IPS DF 6.9 (cell line): ENCODE data around the gene MANEAL.
A peak's percentile ranks its signal among the peaks of the same experiment; 100 is the strongest.

Source experiments
- DNase-seq: peaks from one replicate; pipeline ENCODE4 v3.0.0-alpha.2; 2013; ENCODE audit warnings: low read depth, low spot score
- H3K27ac ChIP-seq: one replicate; pipeline ENCODE4 v1.5.1; 2013; ENCODE audit warnings: low read length, control low read depth
- H3K27me3 ChIP-seq: 2 replicates; pipeline ENCODE4 v1.6.1; 2013; ENCODE audit warnings: mild to moderate bottlenecking, low read length; ENCODE audit not compliant: control insufficient read depth, insufficient read depth
- H3K36me3 ChIP-seq: 2 replicates; pipeline ENCODE4 v1.6.1; 2013; ENCODE audit warnings: low read length; ENCODE audit not compliant: control insufficient read depth, insufficient read depth
- H3K4me1 ChIP-seq: 2 replicates; pipeline ENCODE4 v1.6.1; 2013; ENCODE audit warnings: low read length; ENCODE audit not compliant: control insufficient read depth, insufficient read depth
- H3K4me3 ChIP-seq: 2 replicates; pipeline ENCODE4 v1.5.1; 2013; ENCODE audit warnings: mild to moderate bottlenecking, low read length
- H3K9me3 ChIP-seq: 2 replicates; pipeline ENCODE4 v1.6.1; 2013; ENCODE audit warnings: low read length, inconsistent platforms; ENCODE audit not compliant: control insufficient read depth, insufficient read depth
- WGBS: extraction: QIAGEN DNeasy Blood & Tissue Kit; methylation state at CpG from one replicate; pipeline ENCODE4 v1.1.7; 2013; ENCODE audit warnings: mixed read lengths, missing lambda C conversion rate; ENCODE audit not compliant: insufficient read length, insufficient coverage; 5-methylcytosine and 5-hydroxymethylcytosine counted together

Gene MANEAL, protein sequence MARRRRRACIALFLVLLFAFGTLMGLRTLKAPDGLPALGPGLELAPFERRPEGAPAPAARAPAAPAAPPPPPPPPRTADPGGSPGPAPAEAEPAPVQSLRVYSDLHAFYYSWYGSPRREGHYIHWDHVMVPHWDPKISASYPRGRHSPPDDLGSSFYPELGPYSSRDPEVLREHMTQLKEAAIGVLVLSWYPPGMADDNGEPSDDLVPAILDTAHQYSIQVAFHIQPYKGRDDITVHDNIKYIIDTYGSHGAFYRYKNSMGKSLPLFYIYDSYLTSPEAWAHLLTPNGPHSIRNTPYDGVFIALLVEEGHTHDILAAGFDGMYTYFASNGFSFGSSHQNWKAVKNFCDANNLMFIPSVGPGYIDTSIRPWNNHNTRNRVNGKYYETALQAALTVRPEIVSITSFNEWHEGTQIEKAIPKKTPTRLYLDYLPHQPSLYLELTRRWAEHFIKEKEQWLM

DNA sequence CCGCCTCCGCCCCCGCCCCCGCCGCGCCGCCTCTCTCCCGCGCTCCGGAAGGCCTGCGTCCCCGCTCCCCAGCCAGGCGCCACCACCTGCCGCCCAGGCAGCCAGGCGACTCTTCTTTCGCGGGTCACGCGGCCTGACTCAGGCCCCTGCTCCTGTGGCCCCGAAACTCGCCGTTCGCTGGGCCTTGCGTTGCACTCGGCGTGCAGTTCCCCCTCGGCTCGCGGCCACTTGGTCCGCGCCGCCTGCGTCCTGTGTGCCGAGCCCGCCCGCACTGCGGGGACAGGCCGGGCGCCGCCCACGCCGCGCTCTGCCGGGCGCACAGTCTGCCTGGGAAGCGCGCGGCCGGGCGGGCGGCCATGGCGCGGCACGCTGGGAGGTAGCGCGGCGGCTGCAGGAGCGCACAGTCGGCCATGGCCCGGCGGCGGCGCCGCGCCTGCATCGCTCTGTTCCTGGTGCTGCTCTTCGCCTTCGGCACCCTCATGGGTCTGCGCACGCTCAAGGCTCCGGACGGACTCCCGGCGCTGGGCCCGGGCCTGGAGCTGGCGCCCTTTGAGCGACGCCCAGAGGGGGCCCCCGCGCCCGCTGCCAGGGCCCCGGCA lies at the start of gene MANEAL:
Gene MANEAL (plus strand): TSS at position 75 of the 599 bp plus-strand sequence. CDS start 336 bp downstream, at position 411.
- no peak within 1 kb of the TSS for H3K27ac ChIP-seq
- no peaks in the 10 kb centered on the region for H3K36me3 ChIP-seq
- H3K9me3 ChIP-seq = no peaks in the 10 kb centered on the region
- peaks cover 14% of the 10 kb centered on the region; the same call in 1 of the 2 replicates for H3K27me3 ChIP-seq
- DNase-seq = no peak
- peak within 1 kb of the TSS; percentile 58; the same call in 1 of the 2 replicates for H3K4me3 ChIP-seq
- WGBS = no CpG with 5 or more reads among the region's 82 CpGs
- no peaks in the 10 kb centered on the region for H3K4me1 ChIP-seq

DNA sequence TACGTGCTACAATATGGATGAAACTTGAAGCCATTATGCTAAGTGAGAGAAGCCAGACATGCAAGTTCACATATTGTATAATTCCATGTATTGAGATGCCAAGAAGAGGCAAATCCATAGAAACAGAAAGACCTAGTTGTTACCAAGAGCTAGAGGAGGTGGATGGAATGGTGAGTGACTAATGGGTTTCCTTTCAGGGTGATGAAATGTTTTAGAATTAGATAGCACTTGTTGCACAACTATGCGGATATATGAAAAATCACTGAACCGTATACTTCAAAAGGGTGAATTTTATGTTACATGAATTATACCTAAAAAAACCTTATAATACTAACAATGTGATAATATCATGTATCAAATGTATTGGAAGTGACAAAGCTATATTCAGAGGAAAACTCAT lies 46.8 kb upstream of the MANEAL start:
- H3K4me1 ChIP-seq = no peaks in the 10 kb centered on the region
- no peak overlapping the region for H3K4me3 ChIP-seq
- no CpG with 5 or more reads among the region's 3 CpGs for WGBS
- DNase-seq = no peak
- H3K27me3 ChIP-seq = peaks cover 1% of the 10 kb centered on the region; the same call in 1 of the 2 replicates
- H3K27ac ChIP-seq = no peak overlapping the region
- no peaks in the 10 kb centered on the region for H3K36me3 ChIP-seq
- H3K9me3 ChIP-seq = no peaks in the 10 kb centered on the region

DNA sequence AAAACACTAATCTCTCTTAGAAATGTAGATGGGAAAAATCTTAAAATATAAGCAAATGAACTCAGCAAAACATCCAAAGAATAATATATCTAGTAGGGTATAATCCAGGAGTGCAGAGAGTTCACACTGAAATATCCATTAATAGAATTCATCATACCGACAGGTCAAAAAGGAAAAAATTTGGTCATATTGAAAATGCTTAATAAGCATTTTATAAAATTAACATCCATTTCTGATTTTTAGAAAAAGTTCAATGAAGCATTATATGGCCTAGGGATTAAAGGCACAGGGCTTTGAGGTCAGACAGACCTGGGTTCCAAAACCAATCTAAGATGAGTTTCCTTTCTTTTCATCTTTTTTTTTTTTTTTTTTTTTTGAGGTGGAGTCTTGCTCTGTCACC lies 45.1 kb upstream of the MANEAL start:
- peaks cover 11% of the 10 kb centered on the region for H3K27me3 ChIP-seq
- H3K4me3 ChIP-seq = no peak overlapping the region
- no peak for DNase-seq
- no peaks in the 10 kb centered on the region for H3K36me3 ChIP-seq
- no CpG with 5 or more reads among the region's 1 CpG for WGBS
- no peak overlapping the region for H3K27ac ChIP-seq
- no peaks in the 10 kb centered on the region for H3K9me3 ChIP-seq
- no peaks in the 10 kb centered on the region for H3K4me1 ChIP-seq

DNA sequence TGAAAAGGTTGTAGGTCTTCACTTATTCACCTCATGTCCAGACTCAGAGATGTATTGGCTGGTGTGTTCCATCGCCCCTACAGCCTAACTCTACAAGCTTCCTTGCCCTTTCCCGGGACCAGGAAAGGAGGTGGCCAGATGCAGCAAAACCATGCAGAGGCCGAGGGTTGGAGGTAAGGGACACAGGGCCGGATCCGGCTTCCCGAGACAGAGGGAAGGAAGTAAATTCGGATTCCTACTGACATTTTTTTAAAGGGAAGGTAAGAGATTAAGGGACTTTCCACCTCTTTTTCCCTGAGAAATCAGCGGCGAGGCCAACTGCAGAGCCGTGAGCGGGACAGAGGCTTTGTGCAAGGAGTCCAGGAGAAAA lies 41.4 kb upstream of the MANEAL start:
- no CpG with 5 or more reads among the region's 11 CpGs for whole genome bisulfite sequencing
- no peak overlapping the region for H3K27ac ChIP-seq
- DNase-seq = no peak
- no peaks in the 10 kb centered on the region for H3K9me3 ChIP-seq
- peak overlapping the region; percentile 3; the same call in 1 of the 2 replicates for H3K4me3 ChIP-seq
- H3K27me3 ChIP-seq = peaks cover 28% of the 10 kb centered on the region
- no peaks in the 10 kb centered on the region for H3K4me1 ChIP-seq
- H3K36me3 ChIP-seq = no peaks in the 10 kb centered on the region

DNA sequence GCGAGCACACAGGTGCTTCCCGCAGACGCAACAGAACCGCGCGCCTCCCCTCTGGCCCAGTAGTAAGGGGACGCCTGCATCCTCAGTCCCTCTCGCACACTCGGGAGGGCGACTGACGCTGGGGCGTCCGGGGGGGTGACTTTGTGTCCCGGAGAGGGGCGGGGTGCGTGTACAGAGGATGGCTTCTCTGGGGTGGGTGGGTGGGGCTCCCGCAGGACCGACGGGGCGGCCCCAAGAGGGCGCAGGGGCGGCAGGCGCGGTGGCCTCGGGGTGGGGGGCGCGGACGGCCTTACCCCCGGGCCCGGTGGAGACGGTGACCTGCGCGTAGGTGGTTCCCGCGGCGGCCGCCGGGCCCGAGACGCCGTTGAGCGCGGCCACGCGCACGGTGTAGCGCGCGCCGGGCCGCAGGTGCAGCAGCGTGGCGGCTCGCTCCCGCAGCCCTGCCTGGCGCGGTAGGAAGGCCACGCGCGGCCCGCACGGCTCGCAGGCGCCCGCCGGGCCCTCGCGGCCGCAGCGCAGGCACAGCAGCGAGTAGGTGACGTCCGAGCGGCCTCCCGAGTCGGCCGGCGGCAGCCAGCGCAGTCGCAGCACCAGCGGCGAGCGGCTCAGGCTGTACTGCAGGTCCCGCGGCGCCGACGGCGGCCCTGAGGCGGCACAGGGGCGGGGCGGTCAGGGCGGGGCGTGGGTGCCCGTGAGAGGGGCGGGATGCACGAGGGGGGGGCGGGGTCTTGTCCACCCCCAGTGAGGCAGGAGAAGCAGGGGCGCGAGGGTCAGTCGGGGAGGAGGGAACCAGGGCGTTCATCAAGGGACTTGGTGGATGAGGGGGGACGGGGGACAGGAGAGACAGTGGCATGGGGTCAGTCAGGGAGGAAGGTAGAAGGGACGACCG lies 40.8 kb upstream of the MANEAL start:
- Histone ChIP-seq H3K9me3 (no peaks in the 10 kb centered on the region), H3K4me3 (peak overlapping the region; percentile 50), H3K4me1 (no peaks in the 10 kb centered on the region), H3K27ac (no peak overlapping the region), H3K36me3 (no peaks in the 10 kb centered on the region), H3K27me3 (peaks cover 29% of the 10 kb centered on the region)
- no peak for DNase-seq
- no CpG with 5 or more reads among the region's 105 CpGs for WGBS

DNA sequence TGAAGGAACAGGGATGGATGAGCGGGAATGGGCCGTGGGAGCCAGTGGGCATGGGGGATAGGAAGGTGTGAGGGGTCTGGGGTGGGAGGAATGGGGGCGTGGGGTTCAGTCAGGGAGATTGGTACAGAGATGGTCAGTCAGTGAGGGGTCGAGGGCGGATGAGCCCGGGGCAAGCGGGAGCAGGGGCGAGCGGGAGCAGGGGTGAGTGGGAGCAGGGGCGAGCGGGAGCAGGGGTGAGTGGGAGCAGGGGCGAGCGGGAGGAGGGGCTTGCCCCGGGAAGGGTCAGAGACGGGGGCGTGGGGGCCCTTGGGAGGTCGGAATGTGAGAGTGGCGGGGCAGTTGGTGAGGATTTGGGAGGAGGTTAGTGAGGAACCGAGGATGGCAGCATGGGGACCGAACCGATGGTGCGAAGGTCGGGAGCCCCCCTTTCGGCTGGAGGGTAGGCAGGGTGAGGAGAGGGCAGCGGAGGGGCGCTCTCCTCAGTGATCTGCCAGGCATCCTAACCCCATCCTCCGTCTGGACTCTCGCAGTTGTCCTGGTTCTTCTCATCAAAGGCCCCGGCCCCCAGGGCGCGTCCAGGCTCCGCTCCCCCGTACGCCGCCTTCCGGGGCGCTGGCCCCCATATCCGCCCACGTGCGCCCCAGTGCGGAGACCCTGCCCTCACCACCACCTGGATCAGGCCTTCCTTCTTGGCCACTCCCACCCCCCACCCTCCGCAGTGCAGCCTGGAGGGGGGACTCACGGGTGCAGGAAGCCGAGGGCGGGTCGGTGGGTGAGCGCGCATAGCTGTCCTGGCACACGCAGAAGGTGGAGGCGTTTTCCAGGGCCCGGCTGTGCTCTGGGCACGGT lies 40.0 kb upstream of the MANEAL start:
- Histone ChIP-seq H3K4me3 (peak overlapping the region; percentile 50; the same call in 1 of the 2 replicates), H3K36me3 (no peaks in the 10 kb centered on the region), H3K9me3 (no peaks in the 10 kb centered on the region), H3K27ac (no peak overlapping the region), H3K4me1 (no peaks in the 10 kb centered on the region), H3K27me3 (peaks cover 29% of the 10 kb centered on the region)
- no CpG with 5 or more reads among the region's 52 CpGs for WGBS
- no peak for DNase-seq

DNA sequence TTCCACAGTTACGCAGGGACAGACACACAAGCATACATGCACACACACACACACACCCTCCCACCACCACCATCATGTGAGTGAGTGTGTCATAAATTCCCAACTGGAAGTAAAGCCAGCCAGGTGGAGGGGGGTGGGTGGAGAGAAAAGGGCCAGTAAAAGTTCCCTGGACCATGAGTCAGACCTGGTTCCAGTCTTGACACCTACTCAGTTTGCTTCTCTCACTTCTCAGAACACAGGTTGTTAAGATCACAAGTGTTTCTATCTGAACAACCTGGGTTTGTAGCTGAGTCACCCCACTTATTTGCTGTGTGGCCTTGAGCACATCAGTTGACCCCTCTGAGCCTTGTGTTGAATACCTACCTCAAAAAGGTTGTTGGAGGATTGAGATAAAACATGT lies 38.4 kb upstream of the MANEAL start:
- no peak for DNase-seq
- WGBS = no CpG with 5 or more reads among the region's 1 CpG
- no peaks in the 10 kb centered on the region for H3K36me3 ChIP-seq
- no peaks in the 10 kb centered on the region for H3K9me3 ChIP-seq
- no peak overlapping the region for H3K4me3 ChIP-seq
- no peaks in the 10 kb centered on the region for H3K4me1 ChIP-seq
- peaks cover 29% of the 10 kb centered on the region for H3K27me3 ChIP-seq
- H3K27ac ChIP-seq = no peak overlapping the region

DNA sequence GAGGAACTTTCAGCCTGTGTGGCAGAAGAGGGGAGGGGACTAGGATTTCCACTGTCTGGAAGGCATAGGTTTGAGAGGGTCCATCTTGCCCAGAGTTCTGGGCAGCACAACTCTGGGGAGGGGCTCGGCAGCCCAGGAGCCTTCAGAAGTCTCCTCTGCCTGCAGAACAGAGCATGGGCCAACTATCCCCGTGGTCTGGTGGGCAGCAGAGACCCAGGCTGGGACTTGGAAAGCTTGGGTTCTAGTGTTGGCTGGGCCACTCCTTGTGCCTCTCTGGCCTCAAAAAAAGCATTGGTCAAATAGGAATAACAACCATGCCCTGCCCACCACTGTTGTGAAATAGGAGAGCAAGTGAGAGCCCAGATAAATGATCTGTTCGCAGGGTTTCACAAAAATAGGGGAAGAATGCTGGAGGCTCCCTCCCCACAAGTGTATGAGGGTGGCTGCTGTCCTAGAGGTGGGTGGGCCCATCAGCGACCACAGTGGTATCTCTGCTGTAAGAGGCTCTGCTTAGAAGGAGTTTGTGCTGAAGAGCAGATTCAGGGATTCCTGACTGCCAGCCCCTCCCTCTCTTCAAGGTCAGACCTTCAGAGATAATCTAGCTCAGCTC lies 37.6 kb upstream of the MANEAL start:
- Histone ChIP-seq H3K4me3 (no peak overlapping the region), H3K27me3 (peaks cover 29% of the 10 kb centered on the region), H3K27ac (no peak overlapping the region), H3K9me3 (no peaks in the 10 kb centered on the region), H3K4me1 (no peaks in the 10 kb centered on the region), H3K36me3 (no peaks in the 10 kb centered on the region)
- WGBS = no CpG with 5 or more reads among the region's 4 CpGs
- no peak for DNase-seq

DNA sequence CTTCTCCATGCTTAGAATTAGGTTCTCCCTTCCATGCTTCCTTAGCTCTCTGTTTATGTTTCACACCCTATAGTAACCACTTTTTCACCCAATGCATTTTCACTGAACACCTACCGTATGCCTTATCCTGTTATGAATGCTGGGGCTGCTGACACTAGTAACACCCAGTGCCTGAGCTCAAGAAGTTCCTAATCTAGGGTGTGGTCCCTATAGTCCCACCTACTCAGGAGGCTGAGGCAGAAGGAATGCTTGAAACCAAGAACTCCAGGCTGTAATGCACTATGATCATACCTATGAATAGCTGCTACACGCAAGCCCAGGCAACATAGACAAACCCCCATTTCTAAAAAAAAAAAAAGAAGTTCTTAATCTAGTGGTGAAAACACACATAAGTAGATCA lies 34.2 kb upstream of the MANEAL start:
- H3K36me3 ChIP-seq = no peaks in the 10 kb centered on the region
- H3K4me1 ChIP-seq = no peaks in the 10 kb centered on the region
- DNase-seq = no peak
- H3K9me3 ChIP-seq = no peaks in the 10 kb centered on the region
- H3K27me3 ChIP-seq = peaks cover 20% of the 10 kb centered on the region
- no CpG with 5 or more reads among the region's 2 CpGs for WGBS
- H3K4me3 ChIP-seq = no peak overlapping the region
- no peak overlapping the region for H3K27ac ChIP-seq
